Activated naive CD4-positive, alpha-beta T cell (primary cell): ENCODE results near the gene CMTM3.
A peak's percentile ranks its signal among the peaks of the same experiment; 100 is the strongest.
"Not testable (repeated sequence)": the region's sequence is repeated elsewhere in the genome, so short reads cannot be mapped to it uniquely, and the experiment has no call there.

Experiments used
- DNase-seq, 4 experiments: peaks; one replicate each; lab custom pipeline; 2025; lab: John Stamatoyannopoulos, UW

Gene CMTM3

GRCh38 chr16:66635406-66635805, 30.9 kb downstream of the CMTM3 start:
- no peak for DNase-seq

DNA sequence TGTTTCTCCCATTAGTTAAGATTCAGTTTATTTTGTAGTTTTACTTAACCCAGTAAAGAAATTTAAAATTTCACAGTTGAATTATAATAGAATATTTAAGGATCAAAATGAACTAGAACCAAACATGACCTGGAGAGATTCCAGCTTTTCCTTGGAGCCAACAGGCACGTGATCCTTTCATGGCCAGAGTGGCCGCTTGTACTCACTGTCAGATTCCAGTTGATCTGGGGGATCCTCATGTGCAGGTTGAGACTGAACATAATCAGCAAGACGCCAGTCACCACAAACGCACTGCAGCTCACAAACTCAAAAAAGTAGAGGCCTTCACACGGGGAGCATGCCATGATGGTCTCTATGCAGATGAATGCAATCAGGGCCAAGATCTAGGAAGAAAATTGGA, 31.7 kb downstream of the CMTM3 start:
- no peak for DNase-seq

DNA sequence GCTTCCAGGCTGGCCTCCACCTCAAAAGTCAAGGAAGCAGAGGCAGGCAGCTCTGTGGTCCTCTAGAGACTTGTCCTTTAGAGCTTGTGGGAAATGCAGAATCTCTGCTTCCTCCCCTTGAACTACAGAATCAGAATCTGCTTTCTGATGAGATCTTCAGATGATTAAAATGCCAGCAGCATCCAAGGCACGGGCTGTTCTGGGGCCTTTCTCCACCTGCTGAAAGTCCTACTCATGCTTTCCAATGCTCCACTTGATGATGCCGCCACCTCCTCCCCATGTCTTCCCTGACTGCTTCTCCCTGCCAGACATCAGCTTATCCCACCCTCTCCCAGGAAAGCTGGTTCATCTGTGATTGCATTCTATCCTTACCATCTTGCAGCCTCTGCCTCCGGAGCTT, 33.3 kb downstream of the CMTM3 start:
- no peak for DNase-seq

GRCh38 chr16:66639091-66639885, 34.8 kb downstream of the CMTM3 start:
- no peak for DNase-seq

GRCh38 chr16:66640724-66641314, 36.3 kb downstream of the CMTM3 start:
- DNase-seq: no peak

GRCh38 chr16:66641387-66641786, 36.9 kb downstream of the CMTM3 start:
- no peak for DNase-seq

DNA sequence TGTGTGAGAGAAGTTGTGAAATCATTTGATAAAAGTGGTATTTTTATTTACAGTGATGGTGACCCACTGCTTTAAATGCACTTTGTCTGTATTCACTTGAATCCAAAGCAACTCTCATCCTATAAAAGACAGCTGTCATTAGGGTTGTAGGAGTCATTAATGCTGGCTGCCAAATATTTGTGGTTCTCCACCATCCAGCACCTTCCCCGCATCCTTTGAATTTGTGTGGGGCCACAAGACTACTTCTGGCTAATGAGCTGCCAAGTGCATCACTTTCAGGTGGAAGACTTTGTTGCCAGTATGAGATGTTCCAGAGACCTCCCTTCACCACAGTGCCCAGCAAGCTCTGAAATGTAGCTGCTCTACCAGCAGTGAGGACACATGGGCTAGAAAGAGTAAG, 43.4 kb downstream of the CMTM3 start:
- DNase-seq: no peak

DNA sequence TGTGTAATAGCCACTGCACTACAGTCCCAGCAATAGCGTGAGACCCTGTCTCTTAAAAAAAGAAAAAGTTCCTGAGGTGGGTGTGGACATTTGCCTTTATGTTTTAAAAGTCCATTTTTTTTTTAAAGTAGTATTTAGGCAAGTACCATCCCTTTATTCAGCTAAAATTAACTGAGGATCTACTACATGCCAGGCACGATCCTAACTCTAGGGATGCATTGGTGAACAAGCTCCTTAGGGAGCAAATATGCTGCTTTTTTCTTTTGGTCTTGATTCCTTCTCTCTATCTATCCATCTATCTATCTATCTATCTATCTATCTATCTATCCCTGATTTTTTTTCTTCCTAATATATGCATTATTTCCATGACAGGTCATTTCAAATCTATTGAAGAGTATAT, 44.7 kb downstream of the CMTM3 start:
- DNase-seq: no peak

DNA sequence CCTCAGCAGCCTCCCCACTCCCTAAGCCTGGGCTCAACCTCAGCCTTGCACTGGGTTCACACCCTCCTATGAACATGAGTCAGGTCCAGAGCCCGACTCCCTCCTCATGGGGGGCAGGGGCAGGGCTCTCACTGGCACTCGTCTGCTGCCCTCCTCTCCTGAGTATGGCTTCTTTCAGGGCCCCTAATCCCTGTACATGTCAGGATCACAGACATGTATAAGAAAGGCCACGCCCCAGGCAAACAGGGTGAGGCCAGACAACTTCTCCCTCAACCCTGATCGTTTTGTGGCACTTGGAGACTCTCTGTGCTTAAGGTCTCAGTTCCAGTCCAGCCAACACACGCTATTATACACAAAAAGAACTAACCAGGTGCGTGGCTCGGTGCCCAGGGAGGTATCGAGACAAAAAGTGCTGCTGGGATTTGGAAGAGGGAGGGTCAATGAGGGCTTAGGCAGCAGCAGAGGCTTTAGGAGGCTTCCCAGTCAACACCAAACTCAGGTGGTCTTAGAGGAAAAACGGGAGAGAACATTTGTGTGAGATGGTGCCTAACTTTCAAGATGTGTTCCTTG, 45.2 kb downstream of the CMTM3 start:
- no peak for DNase-seq

GRCh38 chr16:66650707-66651473, 46.4 kb downstream of the CMTM3 start:
- peak; percentile 22 to 63 (median 40) for DNase-seq

GRCh38 chr16:66651474-66651765, 46.9 kb downstream of the CMTM3 start:
- DNase-seq: no peak

- DNase-seq: no peak
These were observed 47.5 kb downstream of the CMTM3 start for GRCh38 chr16:66651965-66652364.

DNA sequence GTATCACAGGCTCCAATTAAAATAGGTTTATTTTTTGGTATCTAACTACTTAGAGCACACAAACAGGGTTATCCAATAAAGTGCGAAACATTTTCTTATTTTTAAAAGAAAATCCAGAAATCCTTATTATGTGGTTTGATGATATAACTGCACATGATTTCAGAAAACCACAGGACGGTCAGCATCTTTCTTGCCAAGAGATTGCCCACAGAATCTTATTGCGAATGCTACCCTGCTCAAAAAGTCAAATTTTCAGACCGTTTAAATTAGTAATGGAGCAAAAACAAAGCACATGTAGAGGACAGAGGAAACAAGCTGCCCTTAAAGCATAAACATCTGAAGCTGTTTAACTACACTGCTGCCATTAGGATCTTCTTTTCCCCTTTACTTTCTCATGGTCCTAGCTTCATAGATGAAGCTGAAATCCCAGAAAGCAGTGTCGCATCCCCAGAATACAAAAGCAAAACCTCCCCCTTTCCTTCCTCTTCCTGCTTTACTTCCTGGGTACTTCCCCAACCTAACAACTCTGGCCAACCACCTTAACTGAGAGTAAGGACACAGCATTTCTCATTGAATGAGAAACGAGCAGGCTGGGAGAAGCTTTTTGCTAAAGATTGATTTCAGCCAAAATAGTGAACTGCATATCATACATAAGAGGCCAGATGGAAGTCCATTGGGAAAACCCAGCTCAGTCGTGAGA, 48.3 kb downstream of the CMTM3 start:
- no peak for DNase-seq

DNA sequence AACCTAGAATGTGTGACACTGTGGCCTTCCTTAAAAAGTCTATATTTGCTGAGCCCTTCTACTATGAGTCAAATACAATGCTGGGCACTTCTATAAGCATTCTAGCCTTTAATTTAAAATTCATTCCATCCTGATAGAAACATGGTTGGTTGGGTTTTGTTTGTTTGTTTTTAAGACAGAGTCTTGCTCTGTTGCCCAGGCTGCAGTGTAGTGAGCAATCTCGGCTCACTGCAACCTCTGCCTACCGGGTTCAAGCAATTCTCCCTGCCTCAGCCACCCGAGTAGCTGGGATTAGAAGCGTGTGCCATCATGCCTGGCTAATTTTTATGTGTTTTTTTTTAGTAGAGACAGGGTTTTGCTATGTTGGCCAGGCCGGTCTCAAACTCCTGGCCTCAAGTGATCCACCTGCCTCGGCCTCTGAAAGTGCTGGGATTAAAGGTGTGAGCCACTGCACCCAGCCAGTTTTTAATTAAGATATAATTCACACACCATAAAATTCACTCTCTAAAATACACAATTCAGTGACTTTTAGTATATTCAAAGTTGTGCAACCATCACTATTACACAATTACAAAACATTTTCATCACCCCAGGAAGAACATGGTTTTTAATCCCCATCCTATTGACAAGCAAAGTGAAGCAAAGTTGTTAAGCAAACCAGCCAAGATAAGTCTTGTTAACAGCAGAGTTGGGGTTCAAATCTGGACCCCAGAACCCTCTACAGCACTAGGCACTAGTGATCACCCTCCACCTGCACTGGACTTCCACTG, 49.3 kb downstream of the CMTM3 start:
- DNase-seq: no peak

- DNase-seq: no peak
These were observed 52.0 kb downstream of the CMTM3 start for GRCh38 chr16:66656547-66656946.

DNA sequence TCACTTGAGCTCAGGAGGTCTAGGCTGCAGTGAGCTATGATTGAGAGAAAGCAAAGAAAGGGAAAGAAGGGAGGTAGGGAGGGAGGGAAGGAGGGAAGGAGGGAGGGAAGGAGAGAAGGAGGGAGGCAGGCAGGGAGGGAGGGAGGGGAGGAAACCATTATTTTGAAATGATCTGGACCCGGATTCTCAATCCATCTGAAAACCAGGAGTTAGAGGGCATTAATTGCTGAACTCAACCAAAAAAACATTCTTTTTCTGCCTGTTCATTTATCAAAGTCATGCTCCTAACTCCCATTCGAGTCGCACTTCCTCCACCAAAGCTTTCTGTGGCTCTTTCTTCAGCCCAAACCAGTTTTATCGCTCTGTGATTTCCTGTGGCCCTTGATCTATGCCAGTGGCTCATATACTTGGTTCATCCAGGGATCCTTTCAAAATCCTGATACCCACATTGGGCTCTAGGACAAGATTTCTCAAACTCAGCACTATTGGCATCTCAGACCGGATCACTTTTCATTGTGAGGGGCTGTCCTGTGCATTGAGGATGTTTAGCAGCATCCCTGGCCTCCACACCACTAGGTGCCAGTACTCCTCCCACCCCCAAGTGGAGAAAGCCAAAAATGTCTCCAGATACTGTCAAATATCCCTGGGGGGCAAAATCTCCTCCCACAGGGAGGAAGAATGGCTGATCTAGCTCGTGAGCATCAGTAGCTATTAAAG, 53.8 kb downstream of the CMTM3 start:
- DNase-seq: no peak

DNA sequence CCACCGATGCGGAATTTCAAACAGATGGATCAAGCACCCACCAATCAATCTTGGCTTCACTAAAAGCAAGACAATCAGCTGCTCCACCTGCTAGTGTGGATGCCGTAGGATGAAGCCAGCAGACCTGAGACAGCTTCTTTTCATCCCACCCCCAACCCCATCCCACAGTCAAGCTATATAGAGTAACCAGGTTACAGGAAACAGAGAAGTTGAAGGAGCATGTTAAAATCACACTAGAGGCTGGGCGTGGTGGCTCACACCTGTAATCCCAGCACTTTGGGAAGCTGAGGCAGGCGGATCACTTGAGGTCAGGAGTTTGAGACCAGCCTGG, 54.3 kb downstream of the CMTM3 start:
- no peak for DNase-seq

DNA sequence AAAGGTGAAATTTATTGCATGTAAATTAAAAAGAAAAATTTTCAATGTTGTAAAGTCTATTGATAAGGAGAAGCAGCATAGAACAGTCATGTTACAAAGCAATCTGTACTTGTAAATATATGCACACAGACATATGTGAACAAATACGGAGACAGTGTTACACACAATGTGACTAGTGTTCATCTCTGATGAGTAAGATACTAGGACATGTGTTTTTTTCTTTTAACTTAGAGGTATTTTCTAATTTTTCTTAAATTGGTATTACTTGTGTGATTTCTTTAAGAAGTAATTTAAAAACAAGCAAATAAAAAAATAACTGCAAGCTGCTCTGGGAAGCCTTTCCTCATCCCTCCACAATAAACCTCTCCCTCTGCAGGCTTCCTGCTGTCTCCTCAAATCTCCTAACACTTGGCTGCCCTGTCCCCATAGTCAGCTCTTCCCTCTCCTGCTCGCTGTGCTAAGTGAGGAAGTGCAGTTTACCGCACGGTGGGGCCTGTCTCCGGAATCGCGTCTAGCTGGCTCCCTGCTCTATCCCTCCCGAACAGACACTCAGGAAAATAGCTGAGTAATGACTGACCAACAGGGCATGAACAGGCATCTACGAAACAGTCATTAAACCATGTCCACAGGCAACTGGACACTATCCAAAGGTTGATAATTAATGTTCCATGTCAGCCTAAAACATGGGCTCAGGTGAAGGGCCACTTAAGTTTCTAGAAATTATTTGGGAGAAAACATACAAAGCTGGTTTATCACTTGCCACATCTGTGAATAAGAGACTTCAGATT, 56.1 kb downstream of the CMTM3 start:
- no peak for DNase-seq

DNA sequence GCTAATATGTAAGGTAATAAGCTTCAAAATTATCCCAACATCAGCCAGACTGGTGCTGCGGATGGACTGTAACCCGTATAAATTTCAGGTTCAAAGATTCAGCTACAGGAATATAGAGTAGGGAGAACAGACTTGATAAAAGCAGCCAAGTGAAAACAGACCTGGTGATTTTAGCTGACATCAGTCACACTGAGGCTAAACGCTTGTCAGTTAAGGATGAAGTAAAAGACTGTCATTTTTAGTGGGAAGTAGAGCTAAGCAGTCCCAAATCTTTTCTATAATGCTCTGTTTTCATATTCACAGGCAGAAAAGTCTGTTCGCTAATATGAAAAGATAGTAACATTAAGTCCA, 56.7 kb downstream of the CMTM3 start:
- no peak for DNase-seq

- DNase-seq: not testable (repeated sequence)
These were observed 57.3 kb downstream of the CMTM3 start for GRCh38 chr16:66661671-66662346.
